GM12864 (cell line): ENCODE results near the gene FSCB.

Experiments
- DNase-seq: peaks from one replicate; pipeline ENCODE4 v3.0.0-alpha.2; 2011; ENCODE audit warnings: low read depth
- H3K4me3 ChIP-seq: 2 replicates; pipeline ENCODE4 v1.5.1; 2011; ENCODE audit warnings: mild to moderate bottlenecking, low read depth, low read length, control low read depth
- TF ChIP-seq, protein P1 (sequence below): IDR thresholded peaks from 2 replicates; pipeline ENCODE4 v1.5.1; 2011; ENCODE audit warnings: low read depth, mild to moderate bottlenecking, moderate library complexity, low read length, control low read depth, inconsistent platforms; ENCODE audit errors: missing control alignments

FSCB gene

DNA sequence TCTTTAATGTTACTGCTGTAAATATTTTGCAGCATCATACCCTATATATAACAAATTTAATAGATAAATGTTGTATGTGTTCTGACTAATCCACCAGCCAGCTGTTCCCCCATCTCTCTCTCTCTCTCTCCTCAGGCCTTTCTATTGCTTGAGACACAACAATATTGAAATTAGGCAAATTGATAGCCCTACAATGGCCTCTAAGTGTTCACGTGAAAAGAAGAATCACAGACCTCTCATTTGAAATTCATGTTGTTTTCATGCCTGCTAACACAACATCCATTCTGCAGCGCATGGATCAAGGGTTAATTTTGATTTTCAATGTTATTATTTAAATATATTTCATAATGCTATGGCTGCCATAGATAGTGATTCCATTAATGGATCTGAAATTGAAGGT, 1.8 kb upstream of the FSCB start:
- DNase-seq = no peak
- TF ChIP-seq, protein P1, sequence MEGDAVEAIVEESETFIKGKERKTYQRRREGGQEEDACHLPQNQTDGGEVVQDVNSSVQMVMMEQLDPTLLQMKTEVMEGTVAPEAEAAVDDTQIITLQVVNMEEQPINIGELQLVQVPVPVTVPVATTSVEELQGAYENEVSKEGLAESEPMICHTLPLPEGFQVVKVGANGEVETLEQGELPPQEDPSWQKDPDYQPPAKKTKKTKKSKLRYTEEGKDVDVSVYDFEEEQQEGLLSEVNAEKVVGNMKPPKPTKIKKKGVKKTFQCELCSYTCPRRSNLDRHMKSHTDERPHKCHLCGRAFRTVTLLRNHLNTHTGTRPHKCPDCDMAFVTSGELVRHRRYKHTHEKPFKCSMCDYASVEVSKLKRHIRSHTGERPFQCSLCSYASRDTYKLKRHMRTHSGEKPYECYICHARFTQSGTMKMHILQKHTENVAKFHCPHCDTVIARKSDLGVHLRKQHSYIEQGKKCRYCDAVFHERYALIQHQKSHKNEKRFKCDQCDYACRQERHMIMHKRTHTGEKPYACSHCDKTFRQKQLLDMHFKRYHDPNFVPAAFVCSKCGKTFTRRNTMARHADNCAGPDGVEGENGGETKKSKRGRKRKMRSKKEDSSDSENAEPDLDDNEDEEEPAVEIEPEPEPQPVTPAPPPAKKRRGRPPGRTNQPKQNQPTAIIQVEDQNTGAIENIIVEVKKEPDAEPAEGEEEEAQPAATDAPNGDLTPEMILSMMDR = no peak

DNA sequence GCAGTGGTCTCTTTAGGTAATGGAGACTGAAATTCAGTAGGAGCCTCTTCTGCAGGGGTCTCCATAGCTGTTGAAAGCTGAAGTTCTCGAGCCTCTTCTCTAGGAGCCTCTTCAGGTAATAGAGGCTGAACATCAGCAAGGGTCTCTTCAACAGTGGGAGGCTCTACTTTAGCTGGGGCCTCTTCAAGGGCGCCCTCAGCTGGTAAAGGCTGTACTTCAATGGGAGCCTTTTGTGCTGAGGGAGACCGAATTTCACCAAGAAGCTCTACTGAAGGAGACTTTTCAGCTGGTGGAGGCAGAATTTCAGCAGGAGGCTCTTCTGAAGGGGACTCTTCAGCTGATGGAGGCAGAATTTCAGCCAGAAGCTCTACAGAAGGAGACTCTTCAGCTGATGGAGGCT, 1.5 kb downstream of the FSCB start:
- H3K4me3 ChIP-seq = no peak overlapping the region
- TF ChIP-seq, protein P1 = no peak
- no peak for DNase-seq

More for the DNA sequence above, 1.8 kb upstream of the FSCB start:
- H3K4me3 ChIP-seq = no peak overlapping the region

DNA sequence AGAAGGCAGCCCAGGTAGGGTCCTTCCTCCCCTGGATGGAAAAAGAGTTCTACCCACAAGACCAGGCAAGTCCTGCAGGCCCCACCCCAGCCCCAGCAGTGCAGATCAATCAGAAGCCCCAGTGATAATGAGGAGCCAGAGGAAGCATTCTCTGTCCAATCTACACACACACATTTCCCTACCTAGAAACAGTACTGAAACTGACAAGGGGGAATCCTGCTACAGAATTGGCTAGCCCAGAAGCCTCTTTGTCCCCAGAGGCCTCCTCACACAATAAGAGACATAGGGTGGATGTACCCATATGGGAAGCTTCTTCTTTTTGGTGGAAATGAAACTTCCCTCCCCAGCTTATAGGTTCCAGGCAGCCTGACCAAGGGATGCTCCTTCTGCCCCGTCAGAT, 9.9 kb downstream of the FSCB start:
- TF ChIP-seq, protein P1 = no peak
- no peak overlapping the region for H3K4me3 ChIP-seq
- no peak for DNase-seq

DNA sequence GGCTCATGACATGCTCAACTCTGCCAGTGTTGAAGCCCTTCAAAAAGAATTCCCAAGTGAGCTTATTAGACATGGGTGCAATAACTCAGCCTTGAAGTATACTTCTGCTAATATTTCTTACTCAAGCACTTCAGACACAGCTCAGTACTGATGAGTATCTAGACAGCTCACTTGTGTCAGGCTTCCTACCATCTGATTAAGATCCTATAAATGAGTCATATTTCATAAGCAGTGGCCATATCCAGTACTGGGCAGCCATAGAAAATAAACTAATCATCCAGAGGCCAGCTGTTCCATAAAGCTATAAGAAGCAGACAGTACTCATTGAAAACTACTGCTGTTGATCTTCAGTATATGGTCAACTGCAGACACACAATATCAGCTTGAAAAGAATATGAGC, 12.9 kb downstream of the FSCB start:
- TF ChIP-seq, protein P1 = no peak
- no peak for DNase-seq
- no peak overlapping the region for H3K4me3 ChIP-seq

DNA sequence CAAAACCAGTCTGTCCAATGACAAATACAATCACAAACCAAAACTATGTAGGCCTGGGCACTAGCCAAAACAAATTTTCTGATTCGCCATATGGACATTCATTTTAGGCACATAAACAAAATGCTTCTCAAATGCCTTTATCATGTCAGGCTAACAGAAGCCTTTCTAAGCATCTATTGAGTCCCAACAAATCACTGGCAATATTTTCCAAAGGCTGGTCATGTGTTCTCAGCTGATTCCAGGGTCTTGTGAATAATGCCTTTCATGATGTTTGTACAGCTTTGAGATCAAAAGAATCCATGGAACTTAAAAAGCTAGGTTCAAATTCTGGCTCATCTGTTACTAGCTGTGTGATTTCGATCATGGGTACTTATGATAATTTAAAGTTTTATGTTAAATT, 16.1 kb downstream of the FSCB start:
- DNase-seq = no peak
- TF ChIP-seq, protein P1 = no peak
- H3K4me3 ChIP-seq = no peak overlapping the region

DNA sequence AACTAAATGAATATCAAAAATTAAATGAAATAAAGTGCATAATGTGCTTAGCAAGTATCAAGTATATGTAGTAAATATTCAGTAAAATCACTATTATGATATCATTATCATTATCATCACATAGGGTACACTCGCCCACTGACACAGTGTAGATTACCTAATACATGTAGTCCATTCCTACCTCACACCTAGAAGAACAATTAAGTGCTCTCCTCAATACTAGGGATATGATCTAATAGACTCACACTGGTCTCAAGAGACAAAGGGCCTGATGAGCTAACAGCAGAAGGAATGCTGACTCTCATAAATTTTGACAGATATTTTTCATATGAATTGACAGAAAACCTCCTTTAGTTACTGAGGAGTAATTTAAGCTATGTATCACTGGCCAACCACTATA, 29.1 kb downstream of the FSCB start:
- no peak for DNase-seq
- TF ChIP-seq, protein P1 = no peak
- H3K4me3 ChIP-seq = no peak overlapping the region

DNA sequence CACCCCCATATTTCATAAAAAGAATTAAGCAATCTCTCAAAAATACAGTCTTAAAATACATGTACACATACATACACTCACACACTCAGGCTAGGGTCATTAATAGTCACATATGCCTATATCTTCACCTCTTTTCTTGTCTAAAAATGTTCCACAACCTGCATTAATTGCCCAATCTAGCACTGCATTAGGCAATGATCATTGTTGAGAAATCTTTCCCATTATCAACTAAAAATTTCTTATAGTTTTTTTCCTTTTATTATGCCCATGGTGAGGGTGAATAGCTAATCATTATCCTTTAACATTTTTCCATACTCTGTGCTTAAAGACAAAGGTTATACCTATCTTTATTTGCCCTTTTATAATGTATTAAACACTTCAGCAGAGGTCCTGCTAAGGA, 38.3 kb downstream of the FSCB start:
- no peak for DNase-seq
- TF ChIP-seq, protein P1 = no peak
- no peak overlapping the region for H3K4me3 ChIP-seq
